HG03045 (cell line): ENCODE measurements around the gene PCMT1.
"Not testable (repeated sequence)": the region's sequence is repeated elsewhere in the genome, so short reads cannot be mapped to it uniquely, and the experiment has no call there.

Experiments used
- ATAC-seq: cut with Tn5 transposase; IDR thresholded peaks from one replicate; pipeline ENCODE4 v1.9.1; 2021; ENCODE audit warnings: mild to moderate bottlenecking, moderate library complexity; ENCODE audit not compliant: unreplicated experiment

Gene PCMT1

GRCh38 chr6:149813351-149813750, 63.8 kb downstream of the PCMT1 start:
- no peak for ATAC-seq

- ATAC-seq: no peak
Measured at GRCh38 chr6:149815788-149816187, 66.2 kb downstream of the PCMT1 start.

GRCh38 chr6:149820506-149820905, 71.0 kb downstream of the PCMT1 start:
- no peak for ATAC-seq

- no peak for ATAC-seq
Measured at GRCh38 chr6:149821492-149821891, 72.0 kb downstream of the PCMT1 start.

GRCh38 chr6:149823013-149823412, 73.5 kb downstream of the PCMT1 start:
- ATAC-seq: no peak

- no peak for ATAC-seq
Measured at GRCh38 chr6:149825292-149825691, 75.8 kb downstream of the PCMT1 start.

- no peak for ATAC-seq
Measured at GRCh38 chr6:149830731-149831307, 81.3 kb downstream of the PCMT1 start.

- ATAC-seq: no peak
Measured at GRCh38 chr6:149831308-149831820, 81.8 kb downstream of the PCMT1 start.

- ATAC-seq: no peak
Measured at GRCh38 chr6:149833651-149834050, 84.1 kb downstream of the PCMT1 start.

- no peak for ATAC-seq
Measured at GRCh38 chr6:149834513-149835481, 85.3 kb downstream of the PCMT1 start.

GRCh38 chr6:149840345-149841075, 91.0 kb downstream of the PCMT1 start:
- no peak for ATAC-seq

GRCh38 chr6:149842331-149842730, 92.8 kb downstream of the PCMT1 start:
- ATAC-seq: no peak

- ATAC-seq: no peak
Measured at GRCh38 chr6:149843051-149843633, 93.6 kb downstream of the PCMT1 start.

- ATAC-seq: not testable (repeated sequence)
Measured at GRCh38 chr6:149844036-149844435, 94.5 kb downstream of the PCMT1 start.

- ATAC-seq: no peak
Measured at GRCh38 chr6:149844480-149844879, 94.9 kb downstream of the PCMT1 start.

GRCh38 chr6:149845549-149845948, 96.0 kb downstream of the PCMT1 start:
- no peak for ATAC-seq

- ATAC-seq: no peak
Measured at GRCh38 chr6:149846321-149846720, 96.8 kb downstream of the PCMT1 start.

- ATAC-seq: no peak
Measured at GRCh38 chr6:149847939-149848267, 98.4 kb downstream of the PCMT1 start.

GRCh38 chr6:149848343-149848742, 98.8 kb downstream of the PCMT1 start:
- not testable (repeated sequence) for ATAC-seq

- no peak for ATAC-seq
Measured at GRCh38 chr6:149851461-149852110, 102.0 kb downstream of the PCMT1 start.

- no peak for ATAC-seq
Measured at GRCh38 chr6:149852180-149852579, 102.6 kb downstream of the PCMT1 start.
